ENCODE data around the gene USP11.

The USP11 gene

GRCh38 chrX:47223476-47224250, 9.1 kb upstream of the USP11 start:
- Histone ChIP-seq H3K9me3 (ENCODE audit: insufficient read depth, low read length) (no peaks in the 10 kb centered on the region), H3K4me1 (ENCODE audit: low read length) (peaks cover 10% of the 10 kb centered on the region), H3K4me3 (ENCODE audit: low read length) (no peak overlapping the region), H2AFZ (ENCODE audit: low read depth, low read length) (no peak overlapping the region), H3K79me2 (ENCODE audit: low read length) (peaks cover 37% of the 10 kb centered on the region), H3K36me3 (replicated peaks; ENCODE audit: low read depth, low read length) (peaks cover 23% of the 10 kb centered on the region), H4K20me1 (ENCODE audit: insufficient read depth, low read length) (peaks cover 31% of the 10 kb centered on the region), H3K27ac (ENCODE audit: low read length) (no peak overlapping the region), H3K27me3 (ENCODE audit: low read depth, low read length) (no peaks in the 10 kb centered on the region), H3K4me2 (ENCODE audit: low read length) (no peak overlapping the region), H3K9ac (ENCODE audit: low read length) (no peak overlapping the region)
- no peak for TF ChIP-seq CTCF (IDR thresholded peaks at IDR 0.05; ENCODE audit: low read depth, low read length)
- no peak for TF ChIP-seq EZH2phosphoT487 (IDR thresholded peaks at IDR 0.05; ENCODE audit: low read depth)

- no peak for TF ChIP-seq EZH2phosphoT487 (IDR thresholded peaks at IDR 0.05; ENCODE audit: low read depth)
- TF ChIP-seq CTCF (IDR thresholded peaks at IDR 0.05; ENCODE audit: low read depth, low read length), result no peak
- H3K4me3 ChIP-seq (ENCODE audit: low read length), result no peak overlapping the region
- H2AFZ ChIP-seq (ENCODE audit: low read depth, low read length), result no peak overlapping the region
- H3K4me2 ChIP-seq (ENCODE audit: low read length), result no peak overlapping the region
- H4K20me1 ChIP-seq (ENCODE audit: insufficient read depth, low read length), result peaks cover 27% of the 10 kb centered on the region
- no peaks in the 10 kb centered on the region for H3K27me3 ChIP-seq (ENCODE audit: low read depth, low read length)
- H3K27ac ChIP-seq (ENCODE audit: low read length), result no peak overlapping the region
- H3K4me1 ChIP-seq (ENCODE audit: low read length), result peaks cover 10% of the 10 kb centered on the region
- H3K36me3 ChIP-seq (replicated peaks; ENCODE audit: low read depth, low read length), result peaks cover 23% of the 10 kb centered on the region
- H3K9ac ChIP-seq (ENCODE audit: low read length), result no peak overlapping the region
- H3K9me3 ChIP-seq (ENCODE audit: insufficient read depth, low read length), result no peaks in the 10 kb centered on the region
- peaks cover 30% of the 10 kb centered on the region for H3K79me2 ChIP-seq (ENCODE audit: low read length)
Observed at GRCh38 chrX:47224266-47224895, 8.4 kb upstream of the USP11 start.

- Histone ChIP-seq H3K9ac (ENCODE audit: low read length) (no peak overlapping the region), H3K27me3 (ENCODE audit: low read depth, low read length) (no peaks in the 10 kb centered on the region), H3K9me3 (ENCODE audit: insufficient read depth, low read length) (no peaks in the 10 kb centered on the region), H3K36me3 (replicated peaks; ENCODE audit: low read depth, low read length) (peaks cover 23% of the 10 kb centered on the region), H2AFZ (ENCODE audit: low read depth, low read length) (no peak overlapping the region), H3K4me3 (ENCODE audit: low read length) (no peak overlapping the region), H3K4me2 (ENCODE audit: low read length) (no peak overlapping the region), H3K79me2 (ENCODE audit: low read length) (peaks cover 25% of the 10 kb centered on the region), H3K4me1 (ENCODE audit: low read length) (peaks cover 6% of the 10 kb centered on the region), H4K20me1 (ENCODE audit: insufficient read depth, low read length) (peaks cover 22% of the 10 kb centered on the region), H3K27ac (ENCODE audit: low read length) (no peak overlapping the region)
- TF ChIP-seq CTCF (IDR thresholded peaks at IDR 0.05; ENCODE audit: low read depth, low read length) (no peak), EZH2phosphoT487 (IDR thresholded peaks at IDR 0.05; ENCODE audit: low read depth) (no peak)
Observed at GRCh38 chrX:47224896-47225290, 7.9 kb upstream of the USP11 start.

- no peaks in the 10 kb centered on the region for H3K9me3 ChIP-seq (ENCODE audit: insufficient read depth, low read length)
- no peak overlapping the region for H3K27ac ChIP-seq (ENCODE audit: low read length)
- H2AFZ ChIP-seq (ENCODE audit: low read depth, low read length), result no peak overlapping the region
- H3K79me2 ChIP-seq (ENCODE audit: low read length), result peaks cover 13% of the 10 kb centered on the region
- H3K4me1 ChIP-seq (ENCODE audit: low read length), result no peaks in the 10 kb centered on the region
- peaks cover 23% of the 10 kb centered on the region for H3K36me3 ChIP-seq (replicated peaks; ENCODE audit: low read depth, low read length)
- H3K4me3 ChIP-seq (ENCODE audit: low read length), result no peak overlapping the region
- peaks cover 11% of the 10 kb centered on the region for H4K20me1 ChIP-seq (ENCODE audit: insufficient read depth, low read length)
- H3K27me3 ChIP-seq (ENCODE audit: low read depth, low read length), result no peaks in the 10 kb centered on the region
- no peak for TF ChIP-seq EZH2phosphoT487 (IDR thresholded peaks at IDR 0.05; ENCODE audit: low read depth)
- TF ChIP-seq CTCF (IDR thresholded peaks at IDR 0.05; ENCODE audit: low read depth, low read length), result no peak
- no peak overlapping the region for H3K4me2 ChIP-seq (ENCODE audit: low read length)
- H3K9ac ChIP-seq (ENCODE audit: low read length), result no peak overlapping the region
Observed at GRCh38 chrX:47226071-47226470, 6.7 kb upstream of the USP11 start.
